ENCODE measurements around the gene NDUFV1. TPM values are rescaled to one million over a fixed set of nuclear protein-coding genes. Genes with fewer than 3 reads are reported as not detected.

The NDUFV1 gene
- polyA plus RNA-seq, 3 donors, result 71.6 to 174 (median 72.1) TPM

DNA sequence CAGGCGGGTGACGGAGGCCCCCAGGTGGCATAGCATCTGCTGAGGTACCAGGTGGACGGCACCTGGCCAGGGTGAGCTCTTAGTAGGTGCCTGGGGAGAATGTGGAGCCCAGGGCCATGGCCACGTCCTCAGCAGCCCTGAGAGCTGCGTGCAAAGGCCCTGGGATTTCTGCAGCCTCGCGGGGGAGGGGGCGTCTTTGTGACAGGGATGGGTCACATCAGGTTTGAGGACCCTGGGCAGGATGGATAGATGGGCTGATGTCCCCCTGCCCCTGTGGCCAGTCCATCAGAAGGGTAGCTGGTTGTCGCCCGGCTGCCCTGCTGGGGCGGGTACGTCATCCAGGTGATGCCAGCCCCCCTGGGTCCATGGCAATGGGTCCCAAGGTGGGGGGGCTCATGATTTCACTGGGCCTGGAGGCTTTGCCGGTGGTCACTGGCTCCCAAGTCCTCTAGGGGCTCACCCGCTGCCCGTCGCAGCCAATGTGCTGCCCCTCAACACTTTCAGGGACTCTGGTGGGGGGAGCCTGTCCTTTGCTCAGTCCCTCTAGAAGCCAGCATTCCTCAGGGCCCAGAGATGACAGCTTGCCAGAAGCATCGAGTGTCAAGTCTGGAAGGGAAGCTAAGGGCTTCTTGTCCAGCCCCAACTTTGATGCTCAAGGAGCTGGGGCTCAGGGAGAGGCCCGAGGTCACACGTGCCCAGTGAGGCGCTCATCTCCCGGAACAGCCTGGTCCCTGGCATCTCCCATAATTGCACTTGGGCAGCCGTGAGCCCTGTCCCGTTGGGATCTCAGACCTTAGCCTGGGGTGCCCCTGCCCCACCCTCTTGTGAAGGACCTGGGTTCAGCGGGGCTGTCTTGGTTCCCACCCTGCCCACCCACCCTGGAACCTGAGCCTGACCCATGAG, 32.0 kb downstream of the NDUFV1 start:
- H3K9me3 Mint-ChIP-seq, result peaks cover 0 to 11% (median 4%) of the 10 kb centered on the region in 7 donors
- H3K4me3 ChIP-seq (replicated peaks in 1 of 3; ENCODE audit: low read depth in 2 of 3, low read length in 3 of 3), result no peak overlapping the region
- H3K4me2 ChIP-seq (replicated peaks; ENCODE audit: extremely low read depth, low read length, poor library complexity, severe bottlenecking), result no peak overlapping the region
- no peaks in the 10 kb centered on the region for H3K79me2 ChIP-seq (ENCODE audit: insufficient read depth, low read length)
- 97% methylated on average over 23 of the region's 24 CpGs for WGBS (ENCODE audit: insufficient coverage)
- no peak overlapping the region for H2AFZ ChIP-seq (ENCODE audit: insufficient read depth, low read depth, low read length, poor library complexity, severe bottlenecking)
- TF ChIP-seq, protein P1, sequence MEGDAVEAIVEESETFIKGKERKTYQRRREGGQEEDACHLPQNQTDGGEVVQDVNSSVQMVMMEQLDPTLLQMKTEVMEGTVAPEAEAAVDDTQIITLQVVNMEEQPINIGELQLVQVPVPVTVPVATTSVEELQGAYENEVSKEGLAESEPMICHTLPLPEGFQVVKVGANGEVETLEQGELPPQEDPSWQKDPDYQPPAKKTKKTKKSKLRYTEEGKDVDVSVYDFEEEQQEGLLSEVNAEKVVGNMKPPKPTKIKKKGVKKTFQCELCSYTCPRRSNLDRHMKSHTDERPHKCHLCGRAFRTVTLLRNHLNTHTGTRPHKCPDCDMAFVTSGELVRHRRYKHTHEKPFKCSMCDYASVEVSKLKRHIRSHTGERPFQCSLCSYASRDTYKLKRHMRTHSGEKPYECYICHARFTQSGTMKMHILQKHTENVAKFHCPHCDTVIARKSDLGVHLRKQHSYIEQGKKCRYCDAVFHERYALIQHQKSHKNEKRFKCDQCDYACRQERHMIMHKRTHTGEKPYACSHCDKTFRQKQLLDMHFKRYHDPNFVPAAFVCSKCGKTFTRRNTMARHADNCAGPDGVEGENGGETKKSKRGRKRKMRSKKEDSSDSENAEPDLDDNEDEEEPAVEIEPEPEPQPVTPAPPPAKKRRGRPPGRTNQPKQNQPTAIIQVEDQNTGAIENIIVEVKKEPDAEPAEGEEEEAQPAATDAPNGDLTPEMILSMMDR (IDR thresholded peaks at IDR 0.05), result no peak
- no peak overlapping the region for H3K27ac Mint-ChIP-seq
- no peaks in the 10 kb centered on the region for H3K27me3 ChIP-seq (ENCODE audit: control insufficient read depth in 2 of 2, insufficient read depth in 2 of 2, low read length in 2 of 2)
- DNase-seq, result no peak
- H3K4me1 Mint-ChIP-seq, result peaks cover 9% of the 10 kb centered on the region
- H3K4me3 Mint-ChIP-seq, result no peak overlapping the region
- H3K36me3 Mint-ChIP-seq, result no peaks in the 10 kb centered on the region
- peaks cover 0 to 10% of the 10 kb centered on the region in 2 donors for H3K4me1 ChIP-seq (ENCODE audit: control insufficient read depth in 1 of 2, insufficient read depth in 2 of 2, low read length in 2 of 2)
- no peaks in the 10 kb centered on the region for H3K36me3 ChIP-seq (replicated peaks in 1 of 2; ENCODE audit: control insufficient read depth in 1 of 2, insufficient read depth in 2 of 2, low read length in 2 of 2)
- H4K20me1 ChIP-seq (ENCODE audit: insufficient read depth, low read length), result no peaks in the 10 kb centered on the region
- no peak overlapping the region for H3K9ac ChIP-seq (ENCODE audit: insufficient read depth, low read length, poor library complexity, severe bottlenecking)
- no peak overlapping the region for H3K27ac ChIP-seq (ENCODE audit: low read depth in 1 of 2, low read length in 2 of 2)
- peaks cover 2 to 11% (median 4%) of the 10 kb centered on the region in 3 donors for H3K27me3 Mint-ChIP-seq (ENCODE audit: low read depth in 3 of 3)
- H3K9me3 ChIP-seq (replicated peaks in 1 of 2; ENCODE audit: control insufficient read depth in 1 of 2, insufficient read depth in 1 of 2, low read length in 2 of 2), result peaks cover 0 to 3% of the 10 kb centered on the region in 2 donors
- intact Hi-C loops (cut with micrococcal nuclease), result no loop called here

DNA sequence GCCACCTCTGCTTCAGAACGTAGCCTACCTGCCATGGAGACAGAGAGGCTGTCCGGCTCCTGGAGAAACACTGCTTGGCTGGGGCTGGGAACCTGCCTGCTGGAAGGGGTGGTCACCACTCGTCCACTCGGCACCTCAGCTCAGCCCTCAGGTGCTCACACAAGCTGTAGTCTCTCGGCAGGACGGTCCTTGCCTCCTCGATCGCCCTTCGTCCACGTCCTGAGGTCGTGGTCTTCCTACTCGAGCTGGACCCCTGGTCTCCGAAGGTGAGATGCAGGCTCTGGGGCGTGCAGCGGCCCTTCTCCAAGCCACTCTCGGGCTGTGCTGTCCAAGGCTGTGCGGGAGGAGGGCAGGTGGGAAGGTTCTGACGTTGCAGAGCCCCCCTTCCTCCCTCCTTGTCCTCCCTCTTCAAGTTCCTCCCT, 32.7 kb downstream of the NDUFV1 start, which contains the start of gene TBX10:
TBX10 (minus strand) TSS at position 326 of the 422 bp plus-strand sequence; CDS start at position 35, 291 bp downstream.
- peak within 1 kb of the TSS in 1 of 7 donors; percentile 66 for H3K27ac Mint-ChIP-seq
- Histone ChIP-seq H3K9me3 (replicated peaks in 1 of 2; ENCODE audit: control insufficient read depth in 1 of 2, insufficient read depth in 1 of 2, low read length in 2 of 2) (peaks cover 4 to 10% of the 10 kb centered on the region in 2 donors), H3K79me2 (ENCODE audit: insufficient read depth, low read length) (no peaks in the 10 kb centered on the region), H3K4me1 (ENCODE audit: control insufficient read depth in 1 of 2, insufficient read depth in 2 of 2, low read length in 2 of 2) (peaks cover 0 to 10% of the 10 kb centered on the region in 2 donors), H3K4me3 (replicated peaks in 1 of 3; ENCODE audit: low read depth in 2 of 3, low read length in 3 of 3) (no peak within 1 kb of the TSS), H4K20me1 (ENCODE audit: insufficient read depth, low read length) (no peaks in the 10 kb centered on the region), H3K27me3 (ENCODE audit: control insufficient read depth in 2 of 2, insufficient read depth in 2 of 2, low read length in 2 of 2) (no peaks in the 10 kb centered on the region), H2AFZ (ENCODE audit: insufficient read depth, low read depth, low read length, poor library complexity, severe bottlenecking) (no peak within 1 kb of the TSS), H3K4me2 (replicated peaks; ENCODE audit: extremely low read depth, low read length, poor library complexity, severe bottlenecking) (no peak within 1 kb of the TSS), H3K9ac (ENCODE audit: insufficient read depth, low read length, poor library complexity, severe bottlenecking) (no peak within 1 kb of the TSS), H3K36me3 (replicated peaks in 1 of 2; ENCODE audit: control insufficient read depth in 1 of 2, insufficient read depth in 2 of 2, low read length in 2 of 2) (no peaks in the 10 kb centered on the region), H3K27ac (ENCODE audit: low read depth in 1 of 2, low read length in 2 of 2) (no peak within 1 kb of the TSS)
- intact Hi-C loops (cut with micrococcal nuclease), result no loop called here
- H3K4me3 Mint-ChIP-seq, result no peak within 1 kb of the TSS
- 95% methylated on average over 12 of the region's 18 CpGs for WGBS (ENCODE audit: insufficient coverage)
- TF ChIP-seq, protein P1 (IDR thresholded peaks at IDR 0.05), result no peak
- H3K27me3 Mint-ChIP-seq (ENCODE audit: low read depth in 3 of 3), result peaks cover 2 to 11% (median 4%) of the 10 kb centered on the region in 3 donors
- H3K4me1 Mint-ChIP-seq, result peaks cover 9% of the 10 kb centered on the region
- peaks cover 3 to 15% (median 8%) of the 10 kb centered on the region in 7 donors for H3K9me3 Mint-ChIP-seq
- H3K36me3 Mint-ChIP-seq, result no peaks in the 10 kb centered on the region
- no peak for DNase-seq
